Measurements from ENCODE around the gene PSMB8. TPM values are rescaled to one million over a fixed set of nuclear protein-coding genes. Genes with fewer than 3 reads are reported as not detected.

PSMB8 gene
- 18.6 to 22.5 TPM (median 20.0 TPM) in 5 replicates for total RNA-seq (2022; extraction: Qiagen RNA extraction; ENCODE audit: low read depth)

DNA sequence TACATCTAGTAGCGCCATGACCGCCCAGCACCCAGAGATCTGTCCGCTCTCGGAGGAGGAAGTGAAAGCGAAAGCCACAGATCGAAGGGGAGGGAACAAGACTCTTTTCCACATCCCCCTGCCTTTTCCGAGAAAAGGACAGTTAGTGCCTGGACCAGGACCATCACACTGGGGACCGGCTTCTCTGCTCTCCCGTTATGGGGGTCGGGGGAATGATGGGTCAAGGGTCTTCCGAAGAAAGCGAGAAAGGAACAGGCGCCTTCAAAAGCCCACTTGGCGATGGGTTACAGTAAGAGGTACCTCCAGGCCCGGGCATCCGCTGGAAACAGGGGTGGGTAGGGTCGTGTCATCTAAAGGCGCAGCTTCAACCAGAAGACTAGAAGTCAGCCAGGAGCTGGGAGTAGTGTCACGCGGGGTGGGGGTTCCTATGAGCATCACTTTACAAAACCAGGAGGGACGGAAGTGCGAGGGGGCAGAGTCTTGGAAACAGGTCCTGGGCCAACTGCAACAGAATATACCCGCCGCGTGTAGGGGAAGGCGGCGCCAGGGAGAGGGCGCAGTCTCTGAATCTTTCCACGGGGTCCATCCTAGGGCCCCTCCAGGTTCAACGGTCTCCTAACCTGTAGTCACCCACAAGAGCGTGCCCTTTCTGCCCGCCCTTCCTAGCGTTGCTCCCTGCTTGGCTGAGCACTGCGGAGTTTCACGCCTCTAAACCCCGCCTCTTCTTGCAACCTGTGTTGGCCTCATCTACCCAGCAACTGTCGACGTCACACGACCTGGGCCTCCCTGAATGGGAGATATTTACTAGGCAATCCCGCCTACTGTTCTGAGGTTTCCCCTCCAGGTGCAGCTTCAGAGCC lies at the start of gene PSMB8:
PSMB8 (minus strand) TSS at position 69 of the 860 bp plus-strand sequence; CDS start at position 18, 51 bp downstream.

GRCh38 chr6:32853541-32854375 lies 9.9 kb upstream of the PSMB8 start, which contains the start of the genes PSMB9 and TAP1:
Gene PSMB9, plus strand, starts transcription at chr6:32854192. Its CDS starts 38 bp downstream, at chr6:32854230.
Gene TAP1, minus strand, starts transcription at chr6:32853704. Its CDS starts 68 bp downstream, at chr6:32853636.

DNA sequence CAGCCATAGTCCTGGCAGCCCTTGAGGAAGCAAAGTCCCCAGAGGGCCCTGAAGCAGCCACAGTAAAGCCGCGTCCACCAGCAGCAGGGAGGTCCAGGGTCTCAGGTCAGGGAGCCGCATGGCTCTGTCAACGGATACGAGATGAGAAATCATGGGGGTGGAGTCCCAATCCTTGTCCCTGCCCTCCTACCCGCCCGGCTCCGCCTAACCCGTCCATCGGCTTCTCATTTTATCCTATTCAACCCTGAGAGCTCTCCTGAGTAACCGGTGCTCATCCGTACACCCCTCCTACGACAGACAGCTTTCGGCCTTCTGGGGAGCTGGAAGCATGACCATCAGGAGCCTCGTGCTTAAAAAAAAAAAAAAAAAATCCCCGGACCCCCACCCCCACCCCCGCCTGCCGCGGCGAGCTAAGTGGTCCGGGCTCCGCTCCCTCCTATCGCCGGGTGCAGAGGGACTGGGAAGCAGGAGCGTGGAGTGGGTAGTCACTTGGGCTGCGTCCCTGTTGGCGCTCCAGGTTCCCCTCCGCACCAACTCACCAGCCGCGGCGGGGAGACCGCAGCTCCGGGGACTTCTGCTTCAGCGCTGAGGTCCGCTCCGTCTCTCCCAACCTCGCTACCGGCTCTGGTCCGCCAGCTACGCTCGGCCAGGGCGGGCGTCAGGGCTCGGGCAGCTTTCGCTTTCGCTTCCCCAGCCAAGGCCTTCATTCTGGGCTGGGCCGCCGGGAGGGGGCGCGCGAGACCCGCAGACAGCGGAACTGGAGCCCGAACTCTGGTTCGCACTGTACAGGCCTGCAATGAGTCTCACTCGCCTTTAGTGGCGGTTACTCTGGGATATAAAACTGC lies 5.5 kb downstream of the PSMB8 start, which contains the start of gene TAP2:
TAP2 (minus strand) TSS at position 626 of the 845 bp plus-strand sequence; CDS start at position 120, 506 bp downstream.

DNA sequence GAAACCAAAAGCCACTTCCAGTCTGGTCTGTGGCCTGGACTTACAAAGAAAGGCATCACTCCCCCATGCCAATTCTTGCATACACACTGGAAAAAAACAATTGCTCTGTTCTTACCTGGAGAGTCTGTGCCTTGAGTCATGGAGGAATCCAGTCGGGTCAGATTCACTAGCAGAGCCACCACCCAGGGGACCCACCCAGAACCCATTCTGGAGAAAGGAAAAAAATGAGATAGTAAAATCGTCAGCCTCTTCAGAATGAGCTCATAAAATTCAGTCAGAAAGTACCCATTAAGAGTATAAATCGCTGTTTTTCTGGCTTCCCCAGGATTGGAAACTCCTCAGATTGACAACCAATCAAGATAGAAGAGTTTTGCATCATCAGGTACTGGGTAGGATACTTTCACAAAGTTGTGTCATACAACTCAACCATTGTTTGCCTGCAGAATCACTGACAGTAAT lies 27.1 kb downstream of the PSMB8 start, which contains the start of gene HLA-DOB:
HLA-DOB (minus strand) TSS at position 257 of the 459 bp plus-strand sequence; CDS start at position 206, 51 bp downstream.

Other genes starting within 250 kb of the PSMB8 start
- gene HLA-DQA1, start 206.6 kb downstream of the PSMB8 start, total RNA-seq (2022; extraction: Qiagen RNA extraction; ENCODE audit: low read depth), result not detected in 5 replicates
- gene HLA-DQB1, start 177.4 kb downstream of the PSMB8 start, total RNA-seq (2022; extraction: Qiagen RNA extraction; ENCODE audit: low read depth), result not detected in 5 replicates
- not detected in 5 replicates for gene HLA-DQA2, start 102.7 kb downstream of the PSMB8 start, total RNA-seq (2022; extraction: Qiagen RNA extraction; ENCODE audit: low read depth)
- not detected in 5 replicates for gene HLA-DQB2, start 80.5 kb downstream of the PSMB8 start, total RNA-seq (2022; extraction: Qiagen RNA extraction; ENCODE audit: low read depth)
- 0.16 to 0.23 TPM in 2 of 5 replicates, not detected in the others for gene HLA-DOB, start 27.0 kb downstream of the PSMB8 start, total RNA-seq (2022; extraction: Qiagen RNA extraction; ENCODE audit: low read depth)
- 10.9 to 20.6 TPM (median 17.8 TPM) in 5 replicates for gene TAP2, start 5.3 kb downstream of the PSMB8 start, total RNA-seq (2022; extraction: Qiagen RNA extraction; ENCODE audit: low read depth)
- 28.3 to 38.6 TPM (median 34.4 TPM) in 5 replicates for gene TAP1, start 9.7 kb upstream of the PSMB8 start, total RNA-seq (2022; extraction: Qiagen RNA extraction; ENCODE audit: low read depth)
- 15.8 to 24.7 TPM (median 19.0 TPM) in 5 replicates for gene PSMB9, start 10.1 kb upstream of the PSMB8 start, total RNA-seq (2022; extraction: Qiagen RNA extraction; ENCODE audit: low read depth)
- gene HLA-DMB, start 97.0 kb upstream of the PSMB8 start, total RNA-seq (2022; extraction: Qiagen RNA extraction; ENCODE audit: low read depth), result 1.1 to 2.2 TPM (median 1.8 TPM) in 5 replicates
- gene HLA-DMA, start 109.0 kb upstream of the PSMB8 start, total RNA-seq (2022; extraction: Qiagen RNA extraction; ENCODE audit: low read depth), result 2.7 to 3.6 TPM (median 3.2 TPM) in 5 replicates
- 127 to 155 TPM (median 130 TPM) in 5 replicates for gene BRD2, start 124.5 kb upstream of the PSMB8 start, total RNA-seq (2022; extraction: Qiagen RNA extraction; ENCODE audit: low read depth)
- not detected in 5 replicates for gene HLA-DOA, start 165.5 kb upstream of the PSMB8 start, total RNA-seq (2022; extraction: Qiagen RNA extraction; ENCODE audit: low read depth)
- 0.05 TPM in 1 of 5 replicates, not detected in the others for gene HLA-DPA1, start 229.6 kb upstream of the PSMB8 start, total RNA-seq (2022; extraction: Qiagen RNA extraction; ENCODE audit: low read depth)
- not detected in 5 replicates for gene HLA-DPB1, start 231.9 kb upstream of the PSMB8 start, total RNA-seq (2022; extraction: Qiagen RNA extraction; ENCODE audit: low read depth)

Data from A549 treated with ZK216348 at 1 μM for 4 hours (cell line).